ENCODE data around the gene BRD1.

GRCh38 chr22:49774046-49774445, 53.6 kb downstream of the BRD1 start:
- TF ChIP-seq CTCF (IDR thresholded peaks at IDR 0.05; ENCODE audit: poor library complexity, severe bottlenecking) (no peak), RAD21 (conservative IDR thresholded peaks at IDR 0.05) (no peak), EP300 (conservative IDR thresholded peaks at IDR 0.05; ENCODE audit: poor library complexity, severe bottlenecking) (no peak)

All from neural cell (in vitro differentiated cells).